ENCODE measurements around the gene KLHDC1. TPM values are rescaled to one million over a fixed set of nuclear protein-coding genes. Genes with fewer than 3 reads are reported as not detected.
"Not testable (repeated sequence)": the region's sequence is repeated elsewhere in the genome, so short reads cannot be mapped to it uniquely, and the experiment has no call there.

KLHDC1 gene
- total RNA-seq, 1 experiment from 2014 or later, result 0.46 TPM

GRCh38 chr14:49721733-49722435 is 29.0 kb downstream of the KLHDC1 start:
- not testable (repeated sequence) for DNase-seq (ENCODE audit: low spot score)

GRCh38 chr14:49727171-49727570 is 34.3 kb downstream of the KLHDC1 start:
- no peak for DNase-seq (ENCODE audit: low spot score)

- no peak for DNase-seq (ENCODE audit: low spot score)
These were observed 40.0 kb downstream of the KLHDC1 start for GRCh38 chr14:49732896-49733295.

GRCh38 chr14:49733836-49734235 is 40.9 kb downstream of the KLHDC1 start:
- DNase-seq (ENCODE audit: low spot score), result no peak

GRCh38 chr14:49735669-49736068 is 42.7 kb downstream of the KLHDC1 start:
- DNase-seq (ENCODE audit: low spot score), result not testable (repeated sequence)

GRCh38 chr14:49745191-49745590 is 52.3 kb downstream of the KLHDC1 start:
- no peak for DNase-seq (ENCODE audit: low spot score)

GRCh38 chr14:49746476-49746875 is 53.6 kb downstream of the KLHDC1 start:
- not testable (repeated sequence) for DNase-seq (ENCODE audit: low spot score)

GRCh38 chr14:49754570-49755097 is 61.7 kb downstream of the KLHDC1 start:
- no peak for DNase-seq (ENCODE audit: low spot score)

- DNase-seq (ENCODE audit: low spot score), result no peak
These were observed 62.5 kb downstream of the KLHDC1 start for GRCh38 chr14:49755378-49755777.

- no peak for DNase-seq (ENCODE audit: low spot score)
These were observed 69.1 kb downstream of the KLHDC1 start for GRCh38 chr14:49761839-49762551.

GRCh38 chr14:49766839-49767238 is 73.9 kb downstream of the KLHDC1 start:
- no peak for DNase-seq (ENCODE audit: low spot score)

GRCh38 chr14:49767270-49767570 is 74.3 kb downstream of the KLHDC1 start:
- no peak for DNase-seq (ENCODE audit: low spot score)

GRCh38 chr14:49767571-49768300 is 74.8 kb downstream of the KLHDC1 start, which contains the start of gene KLHDC2:
Gene KLHDC2, plus strand, starts transcription at chr14:49768153. Its CDS starts 316 bp downstream, at chr14:49768469.
- peak; percentile 78 for DNase-seq (ENCODE audit: low spot score)

- peak; percentile 18 for DNase-seq (ENCODE audit: low spot score)
These were observed 75.6 kb downstream of the KLHDC1 start for GRCh38 chr14:49768301-49769121.

GRCh38 chr14:49769171-49769570 is 76.3 kb downstream of the KLHDC1 start:
- peak; percentile 18 for DNase-seq (ENCODE audit: low spot score)

GRCh38 chr14:49769581-49770211 is 76.8 kb downstream of the KLHDC1 start:
- DNase-seq (ENCODE audit: low spot score), result no peak

GRCh38 chr14:49770212-49770817 is 77.4 kb downstream of the KLHDC1 start:
- peak; percentile 27 for DNase-seq (ENCODE audit: low spot score)

- DNase-seq (ENCODE audit: low spot score), result not testable (repeated sequence)
These were observed 78.8 kb downstream of the KLHDC1 start for GRCh38 chr14:49771691-49772090.

- DNase-seq (ENCODE audit: low spot score), result no peak
These were observed 81.2 kb downstream of the KLHDC1 start for GRCh38 chr14:49774106-49774505.

- DNase-seq (ENCODE audit: low spot score), result no peak
These were observed 85.5 kb downstream of the KLHDC1 start for GRCh38 chr14:49778421-49778820.

- not testable (repeated sequence) for DNase-seq (ENCODE audit: low spot score)
These were observed 88.1 kb downstream of the KLHDC1 start for GRCh38 chr14:49781040-49781439.
